BLaER1 (cell line): ENCODE data around the gene SH3BGRL3.

Experiments
- H3K27ac ChIP-seq: shearing (Covaris generic); formaldehyde crosslinking; 2 replicates; pipeline ENCODE4 v1.8.1; 2022
- H3K27me3 ChIP-seq: shearing (Covaris generic); formaldehyde crosslinking; 2 replicates; pipeline ENCODE4 v1.8.1; 2022
- H3K36me3 ChIP-seq: shearing (Covaris generic); formaldehyde crosslinking; 2 replicates; pipeline ENCODE4 v1.8.1; 2022
- H3K4me1 ChIP-seq: shearing (Covaris generic); formaldehyde crosslinking; 2 replicates; pipeline ENCODE4 v1.8.1; 2022
- H3K4me2 ChIP-seq: shearing (Covaris generic); formaldehyde crosslinking; 2 replicates; pipeline ENCODE4 v1.8.1; 2022
- H3K4me3 ChIP-seq: shearing (Covaris generic); formaldehyde crosslinking; 2 replicates; pipeline ENCODE4 v1.8.1; 2022
- H3K9ac ChIP-seq: shearing (Covaris generic); formaldehyde crosslinking; 2 replicates; pipeline ENCODE4 v1.8.1; 2022
- H3K9me3 ChIP-seq: shearing (Covaris generic); formaldehyde crosslinking; 2 replicates; pipeline ENCODE4 v1.8.1; 2022
- H4K20me1 ChIP-seq: shearing (Covaris generic); formaldehyde crosslinking; 2 replicates; pipeline ENCODE4 v1.8.1; 2022
- Cebpa-rat ChIP-seq: shearing (Covaris generic); IDR thresholded peaks from 2 replicates; pipeline ENCODE4 v1.8.1; 2022

The SH3BGRL3 gene

DNA sequence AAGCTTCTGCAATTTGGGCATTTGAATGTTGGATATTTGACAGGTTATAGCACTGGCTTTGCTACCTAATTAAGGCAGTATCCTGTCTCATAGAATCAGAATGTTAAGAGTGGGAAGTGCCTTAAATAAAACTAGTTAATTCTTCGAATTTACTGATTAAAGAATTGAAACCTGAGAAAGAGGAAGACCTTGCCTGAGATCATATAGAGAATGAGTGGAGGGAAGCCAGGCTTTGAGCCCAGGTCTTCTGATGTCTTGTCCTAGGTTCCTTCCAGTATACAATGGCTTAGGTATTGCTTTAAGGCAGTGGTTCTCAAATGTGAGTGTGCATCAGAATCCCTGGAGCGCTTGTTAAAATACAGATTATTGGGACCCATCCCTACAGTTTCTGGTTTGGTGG is 20.9 kb upstream of the SH3BGRL3 start:
- Histone ChIP-seq H3K27ac (no peak overlapping the region), H3K36me3 (peaks cover 100% of the 10 kb centered on the region), H3K9me3 (no peaks in the 10 kb centered on the region), H3K4me2 (no peak overlapping the region), H3K4me3 (no peak overlapping the region), H4K20me1 (peaks cover 38% of the 10 kb centered on the region), H3K27me3 (no peaks in the 10 kb centered on the region), H3K9ac (no peak overlapping the region), H3K4me1 (no peaks in the 10 kb centered on the region)
- TF ChIP-seq Cebpa-rat = no peak

DNA sequence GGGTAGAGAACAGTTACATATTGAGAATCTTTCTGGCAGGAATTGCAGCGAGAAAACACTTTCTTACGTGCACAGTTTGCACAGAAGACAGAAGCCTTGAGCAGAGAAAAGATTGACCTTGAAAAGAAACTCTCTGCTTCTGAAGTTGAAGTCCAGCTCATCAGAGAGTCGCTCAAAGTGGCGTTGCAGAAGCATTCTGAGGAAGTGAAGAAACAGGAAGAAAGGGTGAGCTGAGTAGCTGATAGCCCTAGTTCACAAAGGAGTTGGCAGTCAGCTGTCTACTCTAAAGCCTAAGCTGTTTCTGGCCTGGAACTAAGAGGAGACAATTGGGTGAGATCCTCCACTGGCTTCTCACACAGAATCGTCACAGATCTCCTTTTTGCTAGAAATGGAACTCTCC is 20.3 kb upstream of the SH3BGRL3 start:
- Histone ChIP-seq H3K36me3 (peaks cover 100% of the 10 kb centered on the region), H3K9me3 (no peaks in the 10 kb centered on the region), H3K4me2 (no peak overlapping the region), H3K27ac (no peak overlapping the region), H3K27me3 (no peaks in the 10 kb centered on the region), H3K4me3 (no peak overlapping the region), H4K20me1 (peaks cover 32% of the 10 kb centered on the region), H3K9ac (no peak overlapping the region), H3K4me1 (no peaks in the 10 kb centered on the region)
- no peak for TF ChIP-seq Cebpa-rat

- Histone ChIP-seq H3K27me3 (no peaks in the 10 kb centered on the region), H3K4me2 (no peak overlapping the region), H3K36me3 (peaks cover 100% of the 10 kb centered on the region), H3K4me3 (no peak overlapping the region), H4K20me1 (0 out of 2 replicates have a peak, but pooled peaks cover under 1% of the 10 kb centered on the region), H3K4me1 (no peaks in the 10 kb centered on the region), H3K9me3 (peaks cover 4% of the 10 kb centered on the region), H3K27ac (no peak overlapping the region), H3K9ac (no peak overlapping the region)
- TF ChIP-seq Cebpa-rat = no peak
These were observed 16.7 kb upstream of the SH3BGRL3 start for GRCh38 chr1:26263212-26263611.

- Histone ChIP-seq H3K36me3 (peaks cover 100% of the 10 kb centered on the region), H3K4me3 (no peak overlapping the region), H3K27ac (no peak overlapping the region), H3K9me3 (peaks cover 16% of the 10 kb centered on the region), H3K9ac (no peak overlapping the region), H3K27me3 (no peaks in the 10 kb centered on the region), H3K4me2 (no peak overlapping the region), H3K4me1 (no peaks in the 10 kb centered on the region), H4K20me1 (no peaks in the 10 kb centered on the region)
- TF ChIP-seq Cebpa-rat = no peak
These were observed 14.5 kb upstream of the SH3BGRL3 start for GRCh38 chr1:26265405-26265804.

DNA sequence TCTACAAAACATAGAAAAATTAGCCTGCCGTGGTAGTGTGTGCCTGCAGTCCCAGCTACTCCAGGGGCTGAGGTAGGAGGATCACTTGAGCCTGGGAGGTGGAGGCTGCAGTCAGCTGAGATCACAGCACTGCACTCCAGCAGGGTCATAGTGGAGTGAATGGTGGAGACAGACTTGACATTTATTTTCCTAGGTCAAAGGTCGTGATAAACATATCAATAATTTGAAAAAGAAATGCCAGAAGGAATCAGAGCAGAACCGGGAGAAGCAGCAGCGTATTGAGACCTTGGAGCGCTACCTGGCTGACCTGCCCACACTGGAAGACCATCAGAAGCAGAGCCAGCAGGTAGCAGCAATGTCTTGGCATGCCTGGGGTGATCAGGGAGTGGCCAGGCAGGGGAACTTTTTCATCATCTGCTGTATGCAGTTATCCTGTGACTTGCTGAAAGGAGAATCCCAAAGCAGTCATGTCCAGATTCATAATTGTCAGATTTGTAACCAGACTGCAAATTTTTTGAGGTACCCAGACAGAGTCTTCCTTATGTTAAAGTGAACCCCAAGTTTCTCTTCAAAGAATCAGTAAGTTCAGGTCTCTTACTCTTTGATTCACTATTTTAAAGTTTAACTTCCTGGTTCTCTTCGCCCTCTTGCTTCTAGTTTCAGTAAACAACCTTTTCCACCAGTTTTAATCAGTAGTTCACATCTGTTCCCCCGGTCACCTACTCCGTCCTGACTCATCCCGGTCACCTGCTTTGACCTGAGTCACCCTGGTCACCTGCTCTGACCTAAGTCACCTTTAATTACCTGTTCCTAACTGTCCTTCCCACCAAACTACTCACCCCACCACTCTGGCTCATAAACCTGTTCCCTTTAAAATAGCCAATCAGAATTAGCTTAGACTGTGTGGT is 11.3 kb upstream of the SH3BGRL3 start:
- Histone ChIP-seq H3K4me3 (no peak overlapping the region), H3K27me3 (no peaks in the 10 kb centered on the region), H4K20me1 (no peaks in the 10 kb centered on the region), H3K27ac (no peak overlapping the region), H3K4me1 (no peaks in the 10 kb centered on the region), H3K9me3 (peaks cover 16% of the 10 kb centered on the region), H3K9ac (no peak overlapping the region), H3K4me2 (no peak overlapping the region), H3K36me3 (peaks cover 100% of the 10 kb centered on the region)
- TF ChIP-seq Cebpa-rat = no peak

DNA sequence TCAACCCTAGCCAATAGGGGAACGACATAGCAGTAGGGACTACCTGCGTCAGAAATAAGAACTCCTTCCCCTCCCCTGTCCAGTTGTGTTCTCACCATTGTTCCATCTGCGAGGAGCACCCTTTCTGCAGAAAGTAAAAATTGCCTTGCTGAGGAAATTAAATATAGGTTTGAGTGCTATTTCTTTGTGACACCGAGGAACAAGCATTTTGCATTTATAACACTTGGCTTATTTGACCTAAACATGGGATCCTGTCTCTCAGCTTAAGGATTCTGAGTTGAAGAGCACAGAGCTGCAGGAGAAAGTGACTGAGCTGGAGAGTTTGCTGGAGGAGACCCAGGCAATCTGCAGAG is 10.7 kb upstream of the SH3BGRL3 start:
- H3K27ac ChIP-seq = no peak overlapping the region
- no peaks in the 10 kb centered on the region for H3K27me3 ChIP-seq
- H3K36me3 ChIP-seq = peaks cover 97% of the 10 kb centered on the region
- TF ChIP-seq Cebpa-rat = no peak
- no peaks in the 10 kb centered on the region for H3K4me1 ChIP-seq
- H3K9ac ChIP-seq = no peak overlapping the region
- no peak overlapping the region for H3K4me3 ChIP-seq
- no peaks in the 10 kb centered on the region for H4K20me1 ChIP-seq
- no peak overlapping the region for H3K4me2 ChIP-seq
- peaks cover 16% of the 10 kb centered on the region for H3K9me3 ChIP-seq

GRCh38 chr1:26274801-26275425 is 5.0 kb upstream of the SH3BGRL3 start:
- no peak for TF ChIP-seq Cebpa-rat
- Histone ChIP-seq H3K27ac (0 out of 2 replicates have a peak overlapping the region, but pooled peaks have one; percentile 0), H3K27me3 (no peaks in the 10 kb centered on the region), H3K4me3 (no peak overlapping the region), H3K9me3 (no peaks in the 10 kb centered on the region), H3K36me3 (peaks cover 81% of the 10 kb centered on the region), H3K4me1 (peaks cover 45% of the 10 kb centered on the region), H4K20me1 (no peaks in the 10 kb centered on the region), H3K9ac (no peak overlapping the region), H3K4me2 (no peak overlapping the region)

DNA sequence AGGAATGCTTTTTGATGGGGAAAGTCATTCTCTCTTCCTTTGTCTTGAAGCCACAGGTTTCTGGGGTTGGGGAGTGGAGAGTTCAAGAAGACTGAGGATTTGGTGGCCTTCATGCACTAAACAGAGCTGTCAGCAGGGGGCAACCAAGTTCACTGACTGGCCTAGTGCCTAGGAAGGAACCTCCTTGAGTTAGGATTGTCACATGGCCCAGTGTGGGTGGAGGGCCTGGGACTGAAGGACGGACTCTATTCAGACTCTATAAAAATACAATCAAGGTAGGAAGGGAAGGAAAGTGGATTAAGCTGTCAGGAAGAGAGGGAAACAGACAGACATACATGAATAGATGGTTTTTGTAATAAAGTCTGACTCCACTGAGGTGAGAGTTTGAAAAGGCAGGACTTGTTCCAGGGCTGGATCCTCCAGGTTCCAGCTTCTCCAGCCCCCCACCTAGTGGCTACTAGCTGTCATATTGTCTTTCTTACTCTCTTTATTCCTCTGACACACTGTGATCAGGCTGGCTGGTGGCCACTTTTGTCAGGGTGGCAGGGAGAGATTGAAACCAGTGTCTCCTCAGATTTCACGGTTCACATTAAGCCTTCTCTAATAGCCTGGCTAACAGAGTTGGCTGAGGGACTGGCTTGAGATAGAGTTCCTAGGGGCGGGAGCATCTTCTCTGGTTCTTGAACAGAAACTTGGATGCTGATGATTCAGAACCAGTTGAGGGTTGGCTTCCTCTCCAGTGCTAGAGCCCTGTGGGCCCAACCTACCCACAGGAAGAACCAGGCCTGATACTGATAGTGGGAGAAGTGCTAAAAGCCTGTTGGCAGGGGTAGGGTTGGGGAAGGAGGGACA is 4.1 kb upstream of the SH3BGRL3 start:
- H3K4me2 ChIP-seq = 0 out of 2 replicates have a peak overlapping the region, but pooled peaks have one; percentile 3
- H3K4me1 ChIP-seq = peaks cover 50% of the 10 kb centered on the region

GRCh38 chr1:26276432-26276838 is 3.5 kb upstream of the SH3BGRL3 start:
- Histone ChIP-seq H3K4me3 (no peak overlapping the region), H3K27ac (peak overlapping the region; percentile 0; the same call in 1 of the 2 replicates), H3K4me1 (peaks cover 56% of the 10 kb centered on the region), H3K27me3 (no peaks in the 10 kb centered on the region), H4K20me1 (peaks cover 13% of the 10 kb centered on the region), H3K4me2 (no peak overlapping the region), H3K9ac (no peak overlapping the region), H3K36me3 (peaks cover 72% of the 10 kb centered on the region), H3K9me3 (no peaks in the 10 kb centered on the region)
- no peak for TF ChIP-seq Cebpa-rat

More for the DNA sequence above, 4.1 kb upstream of the SH3BGRL3 start:
- Histone ChIP-seq H4K20me1 (peaks cover 7% of the 10 kb centered on the region; the same call in 1 of the 2 replicates), H3K27ac (peak overlapping the region; percentile 0; the same call in 1 of the 2 replicates), H3K9me3 (no peaks in the 10 kb centered on the region), H3K27me3 (no peaks in the 10 kb centered on the region), H3K4me3 (no peak overlapping the region), H3K9ac (0 out of 2 replicates have a peak overlapping the region, but pooled peaks have one; percentile 44), H3K36me3 (peaks cover 72% of the 10 kb centered on the region)
- no peak for TF ChIP-seq Cebpa-rat
